GM12878 (cell line): ENCODE data around the gene TEFM. TPM values are rescaled to one million over a fixed set of nuclear protein-coding genes. Genes with fewer than 3 reads are reported as not detected.

Experiments used
- ATAC-seq: fragments of 200-7000 bp; cut with Tn5 transposase; 3 replicates; pipeline ENCODE4 v1.9.1; 2020; ENCODE audit warnings: mild to moderate bottlenecking, moderate library complexity
- BruUV-seq: library from RNA; stranded (reverse); fragments of 400-500 nt; replicated peaks from 2 replicates; lab custom pipeline; 2021; lab: Mats Ljungman, UMichigan
- CTCF ChIA-PET: fragments of 300-600 bp; sonication (Branson Sonifier 250); formaldehyde crosslinking; extraction: SDS; loops from one replicate; lab custom pipeline; 2021; ENCODE audit warnings: inconsistent platforms; lab: Yijun Ruan, JAX
- POLR2A ChIA-PET: fragments of 350-600 bp; formaldehyde crosslinking; extraction: SDS; loops from one replicate; lab custom pipeline; 2021; ENCODE audit warnings: inconsistent platforms; lab: Charles Lee
- RAD21 ChIA-PET: fragments of 300-600 bp; sonication (Branson Sonifier 250); formaldehyde crosslinking; loops from one replicate; lab custom pipeline; 2023; ENCODE audit warnings: antibody characterized with exemption; ENCODE audit not compliant: unreplicated experiment; lab: Charles Lee
- SMC1A ChIA-PET: fragments of 300-600 bp; sonication (Branson Sonifier 250); formaldehyde crosslinking; loops from one replicate; lab custom pipeline; 2023; ENCODE audit not compliant: unreplicated experiment, uncharacterized antibody; lab: Charles Lee
- DNase-seq: peaks from one replicate; pipeline ENCODE4 v3.0.0-alpha.2; 2011; ENCODE audit warnings: low read depth, low spot score
- FAIRE-seq: peaks from 3 replicates; lab custom pipeline; 2011; peaks lifted over from hg19 to GRCh38; lab: Jason Lieb, UNC
- H2AFZ ChIP-seq: 2 replicates; pipeline ENCODE4 v1.6.0; 2011; ENCODE audit warnings: low read depth, low read length, control low read depth; ENCODE audit not compliant: control insufficient read depth
- H3K27ac ChIP-seq: 2 replicates; pipeline ENCODE4 v1.5.1; 2011; ENCODE audit warnings: control low read depth; ENCODE audit not compliant: control insufficient read depth, insufficient read depth
- H3K27me3 ChIP-seq, 2 experiments: replicated peaks in 1 of 2; 2 replicates each; pipeline versions ENCODE4 v1.6.0 to v1.6.1; 2011; ENCODE audit warnings: low read length in 1 of 2; ENCODE audit not compliant: control insufficient read depth in 2 of 2, insufficient read depth in 2 of 2
- H3K36me3 ChIP-seq, 2 experiments: 2 replicates each; pipeline ENCODE4 v1.5.1; 2011; ENCODE audit warnings: low read length in 1 of 2; ENCODE audit not compliant: control insufficient read depth in 2 of 2, insufficient read depth in 2 of 2
- H3K4me1 ChIP-seq: 2 replicates; pipeline ENCODE4 v1.6.1; 2011; ENCODE audit warnings: mild to moderate bottlenecking, low read length, moderate library complexity, mixed read lengths; ENCODE audit not compliant: control insufficient read depth, insufficient read depth
- H3K4me2 ChIP-seq: 2 replicates; pipeline ENCODE4 v1.6.0; 2011; ENCODE audit warnings: control low read depth; ENCODE audit not compliant: control insufficient read depth, insufficient read depth
- H3K4me3 ChIP-seq: fragments of 200-600 bp; sonication (generic); 2 replicates; pipeline ENCODE4 v1.5.1; 2016
- H3K79me2 ChIP-seq: 2 replicates; pipeline ENCODE4 v1.6.0; 2011; ENCODE audit warnings: low read length; ENCODE audit not compliant: control insufficient read depth, insufficient read depth
- H3K9ac ChIP-seq: 2 replicates; pipeline ENCODE4 v1.8.0; 2011; ENCODE audit warnings: low read length, control low read depth, mixed read lengths; ENCODE audit not compliant: control insufficient read depth, insufficient read depth
- H3K9me3 ChIP-seq: replicated peaks from 3 replicates; pipeline ENCODE4 v1.5.1; 2011; ENCODE audit warnings: mild to moderate bottlenecking, low read length; ENCODE audit not compliant: control insufficient read depth, insufficient read depth
- H4K20me1 ChIP-seq: 2 replicates; pipeline ENCODE4 v1.6.0; 2011; ENCODE audit not compliant: control insufficient read depth, insufficient read depth
- ASH2L ChIP-seq: fragments of 300-600, 200-600 bp; sonication (generic); IDR thresholded peaks from 2 replicates; pipeline ENCODE4 v1.6.1; 2017; ENCODE audit warnings: low read depth, mild to moderate bottlenecking, borderline replicate concordance
- ATF3 ChIP-seq: IDR thresholded peaks from 2 replicates; pipeline ENCODE4 v1.6.1; 2011; ENCODE audit warnings: low read depth, mild to moderate bottlenecking, low read length, moderate library complexity, borderline replicate concordance; ENCODE audit errors: extremely low read depth
- GABPA ChIP-seq: IDR thresholded peaks from 2 replicates; pipeline ENCODE4 v1.6.1; 2014; ENCODE audit warnings: antibody characterized with exemption, low read depth, mild to moderate bottlenecking, inconsistent platforms
- JUNB ChIP-seq: IDR thresholded peaks from 2 replicates; pipeline ENCODE4 v1.6.1; 2016; ENCODE audit warnings: antibody characterized with exemption, mild to moderate bottlenecking
- MLLT1 ChIP-seq: fragments of 450-650 bp; IDR thresholded peaks from 2 replicates; pipeline ENCODE4 v1.6.1; 2016; ENCODE audit warnings: mild to moderate bottlenecking
- MXI1 ChIP-seq: fragments of 150-350 bp; IDR thresholded peaks from 2 replicates; pipeline ENCODE4 v1.6.1; 2011; ENCODE audit warnings: low read depth, mild to moderate bottlenecking, inconsistent platforms, low read length, improper control_type of control experiment
- NFYB ChIP-seq: IDR thresholded peaks from 2 replicates; pipeline ENCODE4 v1.6.1; 2011; ENCODE audit warnings: low read depth, mild to moderate bottlenecking, low read length, improper control_type of control experiment, moderate library complexity; ENCODE audit not compliant: insufficient read depth
- RBBP5 ChIP-seq: fragments of 200-600 bp; sonication (generic); conservative IDR thresholded peaks from 2 replicates; pipeline ENCODE4 v1.6.1; 2016
- STAT3 ChIP-seq: IDR thresholded peaks from 2 replicates; pipeline ENCODE4 v1.6.1; 2011; ENCODE audit warnings: low read depth, low read length, improper control_type of control experiment
- TCF12 ChIP-seq: IDR thresholded peaks from 2 replicates; pipeline ENCODE4 v1.6.1; 2011; ENCODE audit warnings: low read depth, mild to moderate bottlenecking, low read length
- ZBED1 ChIP-seq: IDR thresholded peaks from 2 replicates; pipeline ENCODE4 v1.6.1; 2016; ENCODE audit warnings: borderline replicate concordance
- ZNF384 ChIP-seq: IDR thresholded peaks from 2 replicates; pipeline ENCODE4 v1.6.1; 2012; ENCODE audit warnings: low read depth, mild to moderate bottlenecking, low read length, improper control_type of control experiment, borderline replicate concordance
- WGBS: methylation state at CpG from one replicate; pipeline ENCODE4 v1.1.6; 2016; ENCODE audit warnings: low lambda C conversion rate; ENCODE audit not compliant: insufficient replicate concordance, insufficient coverage; ENCODE audit errors: missing lambda C conversion rate; 5-methylcytosine and 5-hydroxymethylcytosine counted together
- in situ Hi-C: fragments of 300-500 bp; cut with MboI; formaldehyde crosslinking; loops from 9 replicates; pipeline ENCODE4 v1.14.3; 2018; ENCODE audit warnings: mixed read lengths
- intact Hi-C: fragments of 100-400 bp; cut with micrococcal nuclease; formaldehyde crosslinking; loops from one replicate; pipeline ENCODE4 v1.14.2; 2022; ENCODE audit not compliant: unreplicated experiment
- polyA plus RNA-seq, 11 experiments: library from polyadenylated mRNA; depleted of rRNA in 4 of 11; unstranded in 6 of 11; stranded (reverse) in 5 of 11; fragments of >200 nt; fragmentation: Nextera tagmentation in 4 of 11; fragmentation: Illumina TruSeq in 1 of 11; extraction: Ambion mirVana in 4 of 11; extraction: Trizol in 1 of 11; gene quantifications; 1 replicate in 1 of 11; 2 replicates in 10 of 11; pipeline versions ENCODE4 v1.2.1 to v1.2.3, GENCODE V29; 2011 to 2016; ENCODE audit warnings: inconsistent platforms in 2 of 11, missing spikeins in 2 of 11, low read depth in 1 of 11
- total RNA-seq, 4 experiments: library from RNA; depleted of rRNA in 3 of 4; stranded (reverse); fragments of >200 nt in 3 of 4; fragmentation: Illumina TruSeq in 1 of 4; extraction: Trizol in 1 of 4; gene quantifications; 2 replicates each; pipeline versions ENCODE4 v1.2.1 to v1.2.3, GENCODE V29; 2013 to 2021

The TEFM gene
- total and polyA plus RNA-seq, 10 of the 15 experiments (the other 5 are each of a cell fraction or from before 2014, with no cell fraction given): 11.5 to 57.1 (median 28.6) TPM

- TF ChIP-seq ATF3 (no peak), TCF12 (0 out of 2 replicates have a peak, but pooled peaks have one; percentile 36), MLLT1 (peak; percentile 68; the same call in 1 of the 2 replicates), ASH2L (0 out of 2 replicates have a peak, but pooled peaks have one; percentile 78), RBBP5 (peak; percentile 67; the same call in 1 of the 2 replicates), GABPA (0 out of 2 replicates have a peak, but pooled peaks have one; percentile 28), ZNF384 (peak; percentile 61), MXI1 (no peak), NFYB (0 out of 2 replicates have a peak, but pooled peaks have one; percentile 38), JUNB (peak; percentile 32; the same call in 1 of the 2 replicates), ZBED1 (no peak), STAT3 (no peak)
- POLR2A ChIA-PET: interaction anchor here (0.6 kb wide), 1 partner anchor 726 kb away, joined by 3 read pairs; no protein-coding TSS in a partner anchor
- Histone ChIP-seq H3K4me1 (peaks cover 6% of the 10 kb centered on the region; the same call in 1 of the 2 replicates), H4K20me1 (no peaks in the 10 kb centered on the region), H3K4me2 (peak overlapping the region; percentile 71), H3K36me3 (no peaks in the 10 kb centered on the region), H3K9ac (peak overlapping the region; percentile 47), H3K79me2 (no peaks in the 10 kb centered on the region), H3K4me3 (peak overlapping the region; percentile 37; the same call in 1 of the 2 replicates), H3K9me3 (no peaks in the 10 kb centered on the region; the same call in 2 of the 3 replicates), H3K27me3 (no peaks in the 10 kb centered on the region), H2AFZ (peak overlapping the region; percentile 87), H3K27ac (peak overlapping the region; percentile 78)
- BruUV-seq: no TSS peak
- in situ Hi-C loops: no loop called here
- 5% methylated on average over 13 of the region's 13 CpGs for WGBS
- FAIRE-seq: peak; percentile 31
- RAD21 ChIA-PET: interaction anchor here (1.1 to 1.6 kb wide), 3 partner anchors 22 to 31 kb away, joined by 5 read pairs; partner anchors contain the start of gene RNF135
- peak; percentile 69 for ATAC-seq
- intact Hi-C loops: no loop called here
- peak; percentile 17 for DNase-seq
- SMC1A ChIA-PET: interaction anchor here (1.2 to 3.1 kb wide), 5 partner anchors 11 to 31 kb away, joined by 3 to 7 read pairs (median 4); no protein-coding TSS in a partner anchor
- CTCF ChIA-PET: interaction anchor here (1.0 kb wide), 1 partner anchor 29 kb away, joined by 4 read pairs; no protein-coding TSS in a partner anchor
Measured at GRCh38 chr17:30939051-30939689, 33.1 kb upstream of the TEFM start.
